Neural progenitor cell (in vitro differentiated cells): ENCODE data around the gene IDE. TPM values are rescaled to one million over a fixed set of nuclear protein-coding genes. Genes with fewer than 3 reads are reported as not detected.
"Not testable (repeated sequence)": the region's sequence is repeated elsewhere in the genome, so short reads cannot be mapped to it uniquely, and the experiment has no call there.

ENCODE experiments used
- DNase-seq: peaks from one replicate; pipeline ENCODE4 v3.0.0-alpha.2; 2016; ENCODE audit warnings: low spot score
- H2AFZ ChIP-seq: fragments of 200-600 bp; sonication (generic); replicated peaks from 2 replicates; pipeline ENCODE4 v1.6.1; 2016; ENCODE audit warnings: antibody characterized with exemption
- H3F3A ChIP-seq: fragments of 200-600 bp; sonication (generic); 2 replicates; pipeline ENCODE4 v1.6.1; 2016; ENCODE audit warnings: antibody characterized with exemption, low read depth
- H3K27ac ChIP-seq: fragments of 200-600 bp; sonication (generic); 2 replicates; pipeline ENCODE4 v1.5.1; 2016; ENCODE audit warnings: mild to moderate bottlenecking
- H3K27me3 ChIP-seq: fragments of 200-600 bp; sonication (generic); 2 replicates; pipeline ENCODE4 v1.6.1; 2016; ENCODE audit warnings: mild to moderate bottlenecking, moderate library complexity
- H3K36me3 ChIP-seq: fragments of 200-600 bp; sonication (generic); 2 replicates; pipeline ENCODE4 v1.5.1; 2016
- H3K4me1 ChIP-seq: fragments of 200-600 bp; sonication (generic); 2 replicates; pipeline ENCODE4 v1.6.1; 2016; ENCODE audit warnings: mixed run types
- H3K4me2 ChIP-seq: fragments of 200-600 bp; sonication (generic); 2 replicates; pipeline ENCODE4 v1.6.1; 2016
- H3K4me3 ChIP-seq: fragments of 200-600 bp; sonication (generic); 2 replicates; pipeline ENCODE4 v1.5.1; 2016
- H3K79me2 ChIP-seq: fragments of 200-600 bp; sonication (generic); 2 replicates; pipeline ENCODE4 v1.6.1; 2016; ENCODE audit warnings: low read depth
- H3K9ac ChIP-seq: fragments of 200-600 bp; sonication (generic); 2 replicates; pipeline ENCODE4 v1.6.1; 2016
- H3K9me3 ChIP-seq: fragments of 200-600 bp; sonication (generic); 2 replicates; pipeline ENCODE4 v1.5.1; 2016; ENCODE audit warnings: low read depth
- H4K20me1 ChIP-seq: fragments of 200-600 bp; sonication (generic); 2 replicates; pipeline ENCODE4 v1.6.1; 2016; ENCODE audit warnings: low read depth
- H3K27ac Mint-ChIP-seq: 3 replicates; pipeline ENCODE4 v1.8.0; 2021; ENCODE audit warnings: mixed read lengths
- H3K27me3 Mint-ChIP-seq: 2 replicates; pipeline ENCODE4 v1.8.0; 2022; ENCODE audit warnings: low read depth, mild to moderate bottlenecking, inconsistent platforms, moderate library complexity, mixed read lengths; ENCODE audit not compliant: insufficient read depth
- H3K36me3 Mint-ChIP-seq: 3 replicates; pipeline ENCODE4 v1.8.0; 2021; ENCODE audit warnings: mixed read lengths
- H3K4me1 Mint-ChIP-seq: 3 replicates; pipeline ENCODE4 v1.8.0; 2021; ENCODE audit warnings: mixed read lengths
- H3K4me3 Mint-ChIP-seq: 3 replicates; pipeline ENCODE4 v1.8.0; 2021; ENCODE audit warnings: mild to moderate bottlenecking, moderate library complexity, mixed read lengths
- H3K9me3 Mint-ChIP-seq: 3 replicates; pipeline ENCODE4 v1.8.0; 2020; ENCODE audit warnings: mixed read lengths
- EZH2 ChIP-seq: fragments of 200-600 bp; sonication (generic); IDR thresholded peaks from 2 replicates; pipeline ENCODE4 v1.6.1; 2017; ENCODE audit warnings: antibody characterized with exemption, mild to moderate bottlenecking, moderate library complexity
- EZH2phosphoT487 ChIP-seq: fragments of 200-600 bp; sonication (generic); IDR thresholded peaks from 2 replicates; pipeline ENCODE4 v1.6.1; 2017; ENCODE audit warnings: antibody characterized with exemption
- total RNA-seq: library from RNA; depleted of rRNA; stranded (reverse); fragments of >200 nt; gene quantifications from 2 replicates; pipeline ENCODE4 v1.2.3, GENCODE V29; 2015; ENCODE audit warnings: low replicate concordance
- TF ChIP-seq, protein P1 (sequence below): fragments of 200-600 bp; sonication (generic); IDR thresholded peaks from 2 replicates; pipeline ENCODE4 v1.5.1; 2017; ENCODE audit warnings: antibody characterized with exemption, mild to moderate bottlenecking

IDE gene
- total RNA-seq, 1 donor from 2014 or later, result 44.8 TPM

DNA sequence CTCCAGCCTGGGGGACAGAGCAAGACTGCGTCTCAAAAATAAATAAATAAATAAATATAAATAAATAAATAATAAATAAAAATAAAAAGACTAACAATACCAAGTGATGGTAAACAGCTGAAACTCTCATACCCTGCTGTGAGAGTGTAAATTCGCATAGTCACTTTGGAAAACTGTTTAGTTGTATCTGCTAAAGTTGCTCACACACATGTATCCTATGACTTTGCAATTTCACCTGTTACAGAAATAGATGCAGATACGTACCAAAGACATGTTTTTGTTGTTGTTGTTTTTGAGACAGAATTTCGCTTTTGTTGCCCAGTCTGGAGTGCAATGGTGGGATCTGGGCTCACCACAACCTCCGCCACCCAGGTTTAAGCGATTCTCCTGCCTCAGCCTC lies 135.7 kb downstream of the IDE start:
- no peaks in the 10 kb centered on the region for H3K9me3 ChIP-seq
- no peaks in the 10 kb centered on the region for H3K27me3 Mint-ChIP-seq
- no peak overlapping the region for H3K4me2 ChIP-seq
- no peaks in the 10 kb centered on the region for H3K27me3 ChIP-seq
- H3K27ac ChIP-seq, result no peak overlapping the region
- TF ChIP-seq EZH2, result no peak
- TF ChIP-seq, protein P1, sequence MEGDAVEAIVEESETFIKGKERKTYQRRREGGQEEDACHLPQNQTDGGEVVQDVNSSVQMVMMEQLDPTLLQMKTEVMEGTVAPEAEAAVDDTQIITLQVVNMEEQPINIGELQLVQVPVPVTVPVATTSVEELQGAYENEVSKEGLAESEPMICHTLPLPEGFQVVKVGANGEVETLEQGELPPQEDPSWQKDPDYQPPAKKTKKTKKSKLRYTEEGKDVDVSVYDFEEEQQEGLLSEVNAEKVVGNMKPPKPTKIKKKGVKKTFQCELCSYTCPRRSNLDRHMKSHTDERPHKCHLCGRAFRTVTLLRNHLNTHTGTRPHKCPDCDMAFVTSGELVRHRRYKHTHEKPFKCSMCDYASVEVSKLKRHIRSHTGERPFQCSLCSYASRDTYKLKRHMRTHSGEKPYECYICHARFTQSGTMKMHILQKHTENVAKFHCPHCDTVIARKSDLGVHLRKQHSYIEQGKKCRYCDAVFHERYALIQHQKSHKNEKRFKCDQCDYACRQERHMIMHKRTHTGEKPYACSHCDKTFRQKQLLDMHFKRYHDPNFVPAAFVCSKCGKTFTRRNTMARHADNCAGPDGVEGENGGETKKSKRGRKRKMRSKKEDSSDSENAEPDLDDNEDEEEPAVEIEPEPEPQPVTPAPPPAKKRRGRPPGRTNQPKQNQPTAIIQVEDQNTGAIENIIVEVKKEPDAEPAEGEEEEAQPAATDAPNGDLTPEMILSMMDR, result no peak
- TF ChIP-seq EZH2phosphoT487, result no peak
- no peak overlapping the region for H3K27ac Mint-ChIP-seq
- no peaks in the 10 kb centered on the region for H3F3A ChIP-seq
- no peaks in the 10 kb centered on the region for H3K4me1 Mint-ChIP-seq
- H3K36me3 Mint-ChIP-seq, result no peaks in the 10 kb centered on the region
- no peak overlapping the region for H3K4me3 ChIP-seq
- H4K20me1 ChIP-seq, result no peaks in the 10 kb centered on the region
- H3K36me3 ChIP-seq, result no peaks in the 10 kb centered on the region
- H2AFZ ChIP-seq, result no peak overlapping the region
- H3K4me1 ChIP-seq, result no peaks in the 10 kb centered on the region
- H3K4me3 Mint-ChIP-seq, result no peak overlapping the region
- no peaks in the 10 kb centered on the region for H3K9me3 Mint-ChIP-seq
- no peaks in the 10 kb centered on the region for H3K79me2 ChIP-seq
- no peak overlapping the region for H3K9ac ChIP-seq
- no peak for DNase-seq

DNA sequence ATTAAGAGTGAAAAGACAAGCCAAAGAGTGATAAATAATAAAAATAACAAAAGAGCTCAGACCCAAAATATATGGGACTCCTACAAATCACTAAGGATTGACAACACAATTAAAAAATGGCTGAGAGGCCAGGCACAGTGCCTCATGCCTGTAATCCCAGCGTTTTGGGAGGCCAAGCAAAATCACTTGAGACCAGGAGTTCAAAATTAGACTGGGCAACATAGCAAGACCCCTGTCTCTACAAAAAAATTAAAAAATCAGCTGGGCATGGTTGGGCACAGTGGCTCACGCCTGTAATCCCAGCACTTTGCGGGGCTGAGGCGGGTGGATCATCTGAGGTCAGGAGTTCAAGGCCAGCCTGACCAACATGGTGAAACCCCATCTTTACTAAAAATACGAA lies 137.3 kb downstream of the IDE start:
- Mint-ChIP-seq H3K4me1 (no peaks in the 10 kb centered on the region), H3K9me3 (no peaks in the 10 kb centered on the region), H3K27me3 (no peaks in the 10 kb centered on the region), H3K4me3 (no peak overlapping the region), H3K27ac (no peak overlapping the region), H3K36me3 (no peaks in the 10 kb centered on the region)
- H3K27me3 ChIP-seq, result no peaks in the 10 kb centered on the region
- H3F3A ChIP-seq, result no peaks in the 10 kb centered on the region
- TF ChIP-seq EZH2phosphoT487 (no peak), EZH2 (no peak)
- TF ChIP-seq, protein P1, result no peak
- no peak overlapping the region for H3K9ac ChIP-seq
- H3K4me2 ChIP-seq, result no peak overlapping the region
- H3K4me3 ChIP-seq, result no peak overlapping the region
- H3K79me2 ChIP-seq, result no peaks in the 10 kb centered on the region
- DNase-seq, result no peak
- no peaks in the 10 kb centered on the region for H3K36me3 ChIP-seq
- no peak overlapping the region for H2AFZ ChIP-seq
- H4K20me1 ChIP-seq, result no peaks in the 10 kb centered on the region
- H3K27ac ChIP-seq, result no peak overlapping the region
- H3K9me3 ChIP-seq, result no peaks in the 10 kb centered on the region
- H3K4me1 ChIP-seq, result no peaks in the 10 kb centered on the region

DNA sequence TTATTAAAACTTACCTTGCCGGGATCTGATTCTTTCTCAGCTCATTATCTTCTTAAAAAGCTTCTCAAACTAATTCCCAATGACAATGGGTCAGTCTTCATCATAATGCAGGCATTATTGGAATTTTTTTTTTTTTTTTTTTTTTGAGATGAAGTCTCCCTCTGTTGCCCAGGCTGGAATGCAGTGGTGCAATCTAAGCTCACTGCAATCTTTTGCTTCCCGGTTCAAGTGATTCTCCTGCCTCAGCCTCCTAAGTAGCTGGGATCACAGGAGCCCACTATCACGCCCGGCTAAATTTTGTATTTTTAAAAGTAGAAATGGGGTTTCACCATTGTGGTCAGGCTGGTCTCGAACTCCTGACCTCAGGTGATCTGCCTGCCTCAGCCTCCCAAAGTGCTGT lies 137.8 kb downstream of the IDE start:
- H3K4me1 Mint-ChIP-seq, H2AFZ ChIP-seq, DNase-seq, H3K4me3 Mint-ChIP-seq, H3K27me3 Mint-ChIP-seq, H3K79me2 ChIP-seq, H3K9ac ChIP-seq, H4K20me1 ChIP-seq, H3F3A ChIP-seq, H3K27me3 ChIP-seq, H3K27ac ChIP-seq, H3K4me2 ChIP-seq, H3K36me3 Mint-ChIP-seq, H3K36me3 ChIP-seq, H3K9me3 Mint-ChIP-seq, H3K27ac Mint-ChIP-seq, H3K9me3 ChIP-seq, H3K4me1 ChIP-seq, H3K4me3 ChIP-seq: not testable (repeated sequence)

DNA sequence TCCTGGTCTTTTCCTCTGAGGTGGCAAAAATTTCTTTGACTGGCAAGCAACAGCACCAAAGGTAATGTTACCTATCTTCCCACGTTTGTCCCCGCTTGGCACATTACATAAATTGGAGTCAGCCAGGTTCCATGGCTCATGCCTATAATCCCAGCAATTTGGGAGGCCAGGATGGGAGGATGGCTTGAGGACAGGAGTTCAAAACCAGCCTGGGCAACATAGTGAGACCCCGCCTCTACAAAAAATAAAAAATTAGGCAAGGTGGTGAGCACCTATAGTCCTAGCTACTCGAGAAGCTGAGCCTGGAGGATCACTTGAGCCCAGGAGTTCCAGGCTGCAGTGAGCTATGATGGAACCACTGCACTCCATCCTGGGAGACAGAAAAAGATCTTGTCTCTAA lies 139.5 kb downstream of the IDE start:
- Histone ChIP-seq H2AFZ (no peak overlapping the region), H3K36me3 (no peaks in the 10 kb centered on the region), H3K9ac (no peak overlapping the region), H3K27ac (no peak overlapping the region), H3K79me2 (no peaks in the 10 kb centered on the region), H3K9me3 (no peaks in the 10 kb centered on the region), H3F3A (no peaks in the 10 kb centered on the region), H3K4me2 (no peak overlapping the region), H4K20me1 (no peaks in the 10 kb centered on the region), H3K4me1 (no peaks in the 10 kb centered on the region), H3K27me3 (no peaks in the 10 kb centered on the region), H3K4me3 (no peak overlapping the region)
- Mint-ChIP-seq H3K9me3 (no peaks in the 10 kb centered on the region), H3K27me3 (no peaks in the 10 kb centered on the region), H3K4me3 (no peak overlapping the region), H3K27ac (no peak overlapping the region), H3K36me3 (no peaks in the 10 kb centered on the region), H3K4me1 (no peaks in the 10 kb centered on the region)
- DNase-seq, result no peak
- TF ChIP-seq, protein P1, result no peak
- TF ChIP-seq EZH2 (no peak), EZH2phosphoT487 (no peak)
